Kidney glomerular epithelial cell (primary cell): ENCODE results near the gene PTPRC.

Source experiments
- DNase-seq: peaks from one replicate; lab custom pipeline; 2025; lab: John Stamatoyannopoulos, UW

PTPRC gene

DNA sequence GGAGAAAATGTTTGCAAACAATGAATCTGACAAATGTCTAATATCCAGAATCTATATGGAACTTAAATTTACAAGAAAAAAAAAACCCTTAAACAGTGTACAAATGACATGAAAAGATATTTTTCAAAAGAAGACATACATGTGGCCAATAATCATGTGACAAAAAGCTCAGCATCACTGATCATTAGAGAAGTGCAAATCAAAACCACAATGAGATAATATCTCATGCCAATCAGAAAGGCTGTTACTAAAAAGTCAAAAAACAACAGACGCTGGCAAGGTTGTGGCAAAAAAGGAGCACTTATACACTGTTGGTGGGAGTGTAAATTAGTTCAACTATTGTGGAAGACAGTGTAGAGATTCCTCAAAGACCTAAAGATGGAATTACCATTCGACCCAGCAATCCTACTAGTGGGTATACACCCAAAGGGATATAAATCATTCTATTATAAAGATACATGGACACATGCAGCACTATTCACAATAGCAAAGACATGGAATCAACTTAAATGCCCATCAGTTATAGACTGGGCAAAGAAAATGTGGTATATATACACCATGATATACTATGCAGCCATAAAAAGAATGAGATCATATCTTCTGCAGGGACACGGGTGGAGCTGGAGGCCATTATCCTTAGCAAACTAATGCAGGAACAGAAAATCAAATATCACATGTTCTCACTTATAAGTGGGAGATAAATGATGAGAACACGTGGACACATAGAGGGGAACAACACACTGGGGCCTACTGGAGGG is 123.2 kb downstream of the PTPRC start:
- DNase-seq: no peak

- DNase-seq: no peak
Measured at GRCh38 chr1:198763298-198763714, 124.5 kb downstream of the PTPRC start.

- DNase-seq: no peak
Measured at GRCh38 chr1:198764748-198765147, 125.9 kb downstream of the PTPRC start.

DNA sequence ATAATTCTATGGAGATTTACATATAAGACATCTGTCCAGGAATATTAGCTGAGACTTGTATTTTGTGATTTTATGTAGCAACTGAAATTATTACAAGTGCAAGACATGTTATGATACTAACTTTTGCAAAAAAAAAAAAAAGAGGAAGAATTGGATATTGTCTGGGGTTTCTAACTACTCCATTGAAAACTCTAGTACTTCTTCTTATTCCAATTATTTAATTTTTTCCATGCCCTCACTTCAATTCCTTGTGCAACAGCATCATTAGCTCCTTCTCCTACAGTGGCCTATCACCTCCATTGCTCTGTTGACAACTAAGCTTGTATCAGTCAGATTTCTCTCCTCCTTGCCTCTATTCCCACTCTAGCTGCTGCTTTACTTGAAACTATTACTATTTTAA is 126.6 kb downstream of the PTPRC start:
- DNase-seq: no peak

DNA sequence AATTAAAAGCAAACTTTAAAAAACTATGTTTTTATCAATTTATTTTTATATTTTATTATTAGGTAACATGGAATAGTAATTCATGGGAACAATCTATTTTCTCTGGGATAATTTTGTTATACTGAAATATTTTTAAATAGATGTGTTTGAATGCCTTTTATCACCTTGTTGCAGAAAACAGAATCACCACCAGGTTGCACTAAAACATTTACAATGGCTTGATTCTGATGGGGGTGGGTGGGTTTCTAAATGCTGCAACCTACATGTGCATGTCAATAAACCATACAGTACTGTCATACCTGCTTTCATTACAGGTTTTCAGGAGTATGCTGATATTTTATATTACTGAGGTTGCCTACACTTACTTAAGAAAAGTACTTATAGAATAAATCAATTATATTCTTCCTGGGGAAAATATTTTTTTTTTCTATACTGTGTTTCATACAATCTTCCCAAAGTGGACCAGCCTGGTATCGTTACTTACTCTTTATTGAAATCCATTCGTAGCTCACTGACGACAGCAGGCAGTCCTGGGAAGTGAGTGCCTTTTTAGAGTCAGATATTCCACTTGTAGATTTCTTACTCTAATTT is 132.8 kb downstream of the PTPRC start:
- DNase-seq: peak; percentile 9

DNA sequence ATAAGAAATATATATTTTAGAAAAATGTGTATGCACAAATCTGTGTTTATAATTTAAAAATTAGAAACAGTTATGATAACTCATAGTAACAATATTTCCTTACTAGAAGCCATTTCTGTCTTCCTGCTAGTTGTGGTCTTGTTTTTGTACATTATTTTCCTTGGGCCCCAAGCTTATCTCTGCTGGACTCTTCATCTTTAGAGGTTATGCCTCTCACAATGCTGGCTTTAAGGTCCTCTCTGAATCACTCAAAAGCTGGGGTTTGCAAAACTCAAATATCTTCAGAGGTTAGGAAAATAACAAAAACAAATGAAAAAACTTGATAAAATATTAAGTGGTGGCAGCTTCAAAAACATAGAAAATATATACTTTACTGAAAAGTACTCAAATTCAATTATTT is 133.8 kb downstream of the PTPRC start:
- DNase-seq: no peak

DNA sequence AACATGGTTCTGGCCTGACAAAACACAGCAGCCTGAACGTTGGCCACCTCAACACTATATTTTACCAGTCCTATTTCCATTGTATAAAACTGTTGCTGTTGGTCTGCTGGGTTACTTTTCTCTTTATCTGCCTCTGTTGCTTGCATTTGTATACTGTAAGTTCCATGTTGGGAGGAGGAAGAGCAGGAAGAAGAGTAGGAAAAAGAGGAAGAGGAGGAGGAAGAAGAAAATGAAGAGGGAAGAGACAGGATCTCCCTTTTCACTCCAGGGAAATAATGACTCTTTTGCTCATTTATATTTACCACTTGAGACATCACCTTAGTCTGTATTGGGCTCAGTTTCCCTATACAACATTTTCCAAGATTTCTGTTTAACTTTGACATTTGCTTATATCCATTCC is 134.2 kb downstream of the PTPRC start:
- DNase-seq: no peak

- DNase-seq: no peak
Measured at GRCh38 chr1:198773523-198773922, 134.7 kb downstream of the PTPRC start.

- DNase-seq: no peak
Measured at GRCh38 chr1:198774421-198774820, 135.6 kb downstream of the PTPRC start.

- DNase-seq: no peak
Measured at GRCh38 chr1:198775606-198776005, 136.8 kb downstream of the PTPRC start.

- peak; percentile 23 for DNase-seq
Measured at GRCh38 chr1:198776602-198777029, 137.8 kb downstream of the PTPRC start.

- no peak for DNase-seq
Measured at GRCh38 chr1:198778049-198778448, 139.2 kb downstream of the PTPRC start.

DNA sequence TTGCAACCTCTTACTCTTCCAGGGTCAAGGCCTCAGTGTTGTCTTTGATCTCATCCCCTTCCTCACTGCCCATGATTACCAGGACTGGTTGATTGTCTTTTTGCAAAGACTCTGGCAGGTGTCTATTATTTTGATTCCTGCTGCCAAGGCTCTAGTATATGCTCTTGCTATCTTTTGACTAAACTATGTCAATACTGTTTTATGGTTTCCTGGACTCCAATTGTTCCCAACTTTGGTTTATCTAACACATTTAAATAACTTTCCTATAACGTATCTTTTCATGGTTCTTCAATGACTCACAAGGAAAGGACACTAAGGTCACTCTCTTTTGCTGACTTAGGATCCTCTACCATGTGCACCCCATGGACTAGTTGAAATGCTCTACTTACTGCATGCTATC is 141.5 kb downstream of the PTPRC start:
- no peak for DNase-seq

DNA sequence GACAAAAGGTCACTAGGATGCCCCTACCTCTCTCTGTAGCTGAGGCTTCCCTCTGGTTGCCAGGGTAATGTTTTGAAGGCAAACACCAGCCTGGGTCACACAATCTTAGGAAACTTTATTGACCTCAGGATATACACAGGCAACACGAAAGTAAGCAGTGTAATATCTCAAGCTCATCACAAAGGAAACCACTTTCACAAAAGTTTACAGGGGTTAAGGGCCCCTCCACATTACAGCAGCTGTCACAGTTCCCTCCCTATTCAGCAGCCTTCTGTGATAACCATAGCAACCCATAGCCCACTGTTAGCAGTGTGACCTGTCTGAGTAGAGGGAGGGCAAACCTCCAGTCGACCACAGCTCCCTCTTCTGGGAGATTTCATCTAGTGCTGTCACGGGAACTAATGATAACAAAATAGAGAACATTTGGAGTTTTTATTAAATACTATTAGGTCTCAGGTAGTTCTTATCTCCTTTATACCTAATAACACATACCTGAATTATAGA is 149.8 kb downstream of the PTPRC start:
- DNase-seq: no peak

DNA sequence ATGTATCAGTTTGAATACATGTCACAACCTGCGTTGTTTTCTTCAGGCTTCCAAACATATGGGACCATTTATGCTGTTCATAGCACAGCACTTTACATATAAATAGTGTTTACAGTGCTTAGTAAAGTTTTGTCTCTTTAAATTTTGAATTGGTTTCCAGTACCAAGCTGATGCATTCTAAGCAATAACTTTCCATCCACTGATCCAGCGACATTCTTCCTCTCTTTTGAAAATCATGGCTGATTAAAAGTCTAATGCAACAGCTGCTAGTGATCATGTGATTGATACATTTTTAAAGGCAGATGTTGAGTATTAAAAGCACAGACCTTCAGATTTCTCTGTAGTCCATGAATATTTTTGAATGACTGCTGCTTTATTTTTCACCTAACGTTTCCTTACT is 154.9 kb downstream of the PTPRC start:
- no peak for DNase-seq

DNA sequence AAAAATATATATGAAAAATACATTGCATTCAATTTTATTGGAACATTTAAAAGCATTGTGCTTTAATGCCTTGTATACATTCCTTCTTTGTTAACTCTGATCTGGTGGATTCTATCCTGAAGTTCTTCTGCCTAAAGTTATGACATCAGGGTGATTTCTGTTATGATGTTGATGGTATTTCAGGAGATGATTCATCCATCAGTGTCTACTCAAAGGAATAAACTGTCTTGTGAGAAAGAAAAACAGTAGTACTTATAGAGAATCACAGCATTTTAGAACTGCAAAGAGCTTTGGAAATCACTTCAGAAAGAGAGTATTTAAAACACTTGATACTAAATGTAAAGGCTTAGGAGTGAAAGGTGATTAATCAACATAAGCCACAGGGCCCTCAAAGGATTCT is 155.7 kb downstream of the PTPRC start:
- peak; percentile 12 for DNase-seq

GRCh38 chr1:198797656-198798055 is 158.8 kb downstream of the PTPRC start:
- no peak for DNase-seq

DNA sequence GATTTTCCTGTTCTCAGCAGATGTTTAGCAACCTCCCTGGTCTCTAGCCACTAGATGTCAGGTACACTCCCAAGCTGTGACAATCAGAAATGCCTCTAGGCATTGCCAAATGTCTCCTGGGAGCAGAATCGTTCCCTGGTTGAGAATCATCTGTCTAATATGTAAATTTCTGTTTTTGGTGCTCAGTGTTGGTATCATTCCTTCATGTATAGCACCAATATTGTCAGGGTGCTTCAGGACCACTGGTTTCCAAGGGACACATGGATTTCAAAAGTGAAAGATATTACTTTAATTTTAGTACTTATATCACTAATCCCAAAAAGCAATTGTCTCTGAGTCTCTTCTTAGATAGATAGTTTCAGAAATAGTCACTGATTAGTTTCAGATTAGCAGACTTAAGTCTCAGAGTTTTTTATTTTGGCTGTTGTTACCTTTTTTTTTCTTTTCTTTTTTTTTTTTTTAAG is 160.1 kb downstream of the PTPRC start:
- DNase-seq: no peak

- no peak for DNase-seq
Measured at GRCh38 chr1:198805498-198806151, 166.8 kb downstream of the PTPRC start.

DNA sequence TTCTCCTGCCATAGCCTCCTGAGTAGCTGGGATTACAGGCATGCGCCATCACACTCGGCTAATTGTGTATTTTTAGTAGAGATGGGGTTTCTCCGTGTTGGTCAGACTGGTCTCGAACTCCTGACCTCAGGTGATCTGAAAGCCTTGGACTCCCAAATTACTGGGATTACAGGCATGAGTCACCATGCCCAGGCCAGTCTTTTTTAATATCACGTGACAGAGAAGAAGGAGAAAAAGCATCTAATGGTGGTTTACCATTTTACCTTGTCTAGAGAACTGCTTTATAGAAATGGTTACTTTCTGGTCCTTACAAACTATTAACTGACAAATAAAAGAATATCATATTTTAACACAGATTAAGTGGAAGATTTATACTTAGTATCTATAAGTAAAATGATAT is 168.0 kb downstream of the PTPRC start:
- no peak for DNase-seq
